BE2C (cell line): ENCODE data around the gene PINK1.
"Not testable (repeated sequence)": the region's sequence is repeated elsewhere in the genome, so short reads cannot be mapped to it uniquely, and the experiment has no call there.

Experiments
- DNase-seq: peaks from one replicate; pipeline ENCODE4 v3.0.0-alpha.2; 2020
- H3K27me3 ChIP-seq: fragments of 250-450 bp; sonication (Bioruptor Pico); 2 replicates; pipeline ENCODE4 v1.5.1; 2020; ENCODE audit warnings: mild to moderate bottlenecking
- H3K36me3 ChIP-seq: fragments of 250-450 bp; sonication (Bioruptor Pico); 2 replicates; pipeline ENCODE4 v1.5.1; 2020; ENCODE audit warnings: mild to moderate bottlenecking
- H3K4me1 ChIP-seq: fragments of 250-450 bp; sonication (Bioruptor Pico); 2 replicates; pipeline ENCODE4 v1.5.1; 2020
- H3K4me3 ChIP-seq: 2 replicates; pipeline ENCODE4 v1.5.1; 2011; ENCODE audit warnings: low read depth, low read length
- H3K9me3 ChIP-seq: fragments of 250-450 bp; sonication (Bioruptor Pico); 2 replicates; pipeline ENCODE4 v1.5.1; 2020
- TF ChIP-seq, protein P1 (sequence below): IDR thresholded peaks from 2 replicates; pipeline ENCODE4 v1.5.1; 2012; ENCODE audit warnings: mild to moderate bottlenecking, low read depth, low read length

Gene PINK1

DNA sequence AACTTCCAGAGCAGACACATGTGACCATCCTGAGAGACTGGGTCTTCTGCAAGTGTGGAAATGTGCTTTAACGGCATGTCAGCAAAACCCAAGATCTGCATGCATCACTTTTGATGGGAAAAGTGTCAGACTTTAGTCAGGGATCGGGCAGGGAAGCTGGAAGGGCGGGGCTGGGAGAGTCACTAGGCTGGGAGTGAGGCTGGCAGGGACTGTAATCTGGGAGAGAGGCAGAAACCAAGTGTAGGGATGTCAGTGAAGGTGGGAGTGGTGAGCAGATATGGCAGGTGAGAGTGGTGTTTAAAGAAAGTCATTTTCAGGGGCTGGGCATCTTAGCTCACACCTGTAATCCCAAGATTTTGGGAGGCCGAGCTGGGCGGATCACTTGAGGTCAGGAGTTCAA, 33.1 kb upstream of the PINK1 start:
- no peaks in the 10 kb centered on the region for H3K36me3 ChIP-seq
- DNase-seq = no peak
- no peaks in the 10 kb centered on the region for H3K4me1 ChIP-seq
- no peak overlapping the region for H3K4me3 ChIP-seq
- TF ChIP-seq, protein P1, sequence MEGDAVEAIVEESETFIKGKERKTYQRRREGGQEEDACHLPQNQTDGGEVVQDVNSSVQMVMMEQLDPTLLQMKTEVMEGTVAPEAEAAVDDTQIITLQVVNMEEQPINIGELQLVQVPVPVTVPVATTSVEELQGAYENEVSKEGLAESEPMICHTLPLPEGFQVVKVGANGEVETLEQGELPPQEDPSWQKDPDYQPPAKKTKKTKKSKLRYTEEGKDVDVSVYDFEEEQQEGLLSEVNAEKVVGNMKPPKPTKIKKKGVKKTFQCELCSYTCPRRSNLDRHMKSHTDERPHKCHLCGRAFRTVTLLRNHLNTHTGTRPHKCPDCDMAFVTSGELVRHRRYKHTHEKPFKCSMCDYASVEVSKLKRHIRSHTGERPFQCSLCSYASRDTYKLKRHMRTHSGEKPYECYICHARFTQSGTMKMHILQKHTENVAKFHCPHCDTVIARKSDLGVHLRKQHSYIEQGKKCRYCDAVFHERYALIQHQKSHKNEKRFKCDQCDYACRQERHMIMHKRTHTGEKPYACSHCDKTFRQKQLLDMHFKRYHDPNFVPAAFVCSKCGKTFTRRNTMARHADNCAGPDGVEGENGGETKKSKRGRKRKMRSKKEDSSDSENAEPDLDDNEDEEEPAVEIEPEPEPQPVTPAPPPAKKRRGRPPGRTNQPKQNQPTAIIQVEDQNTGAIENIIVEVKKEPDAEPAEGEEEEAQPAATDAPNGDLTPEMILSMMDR = no peak
- H3K27me3 ChIP-seq = no peaks in the 10 kb centered on the region
- H3K9me3 ChIP-seq = no peaks in the 10 kb centered on the region

DNA sequence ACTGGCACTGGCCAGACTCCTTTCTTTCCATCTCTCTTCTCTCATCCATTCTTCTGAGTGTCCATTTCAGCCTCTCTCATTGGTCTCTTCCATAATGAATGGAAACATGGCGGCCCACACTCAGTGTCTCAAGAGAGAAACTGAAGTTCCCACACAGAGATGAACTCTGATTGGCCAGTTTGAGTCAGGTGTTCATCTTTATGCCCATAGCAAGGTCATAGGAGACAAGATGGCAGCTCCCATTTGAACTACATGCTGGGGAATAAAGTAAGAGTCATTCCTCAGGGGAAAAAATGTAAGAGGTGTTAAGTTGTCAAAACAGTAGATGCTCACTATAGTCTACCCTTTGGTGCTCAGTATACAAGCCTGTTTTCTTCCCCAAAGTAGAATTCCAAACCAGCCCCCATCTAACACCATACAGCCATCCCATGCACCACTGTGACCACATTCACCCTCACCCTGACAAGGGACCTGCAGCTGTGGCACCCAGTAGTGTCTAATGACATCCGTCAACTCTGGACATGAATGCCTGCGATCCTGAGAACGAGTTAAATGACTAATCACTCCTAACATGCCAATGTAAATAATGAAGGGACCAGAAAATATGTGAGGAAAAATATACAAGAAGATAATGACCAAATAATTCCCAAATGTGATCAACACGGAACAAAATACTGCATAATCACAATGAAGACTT, 32.0 kb upstream of the PINK1 start:
- no peaks in the 10 kb centered on the region for H3K4me1 ChIP-seq
- H3K36me3 ChIP-seq = no peaks in the 10 kb centered on the region
- H3K9me3 ChIP-seq = no peaks in the 10 kb centered on the region
- no peaks in the 10 kb centered on the region for H3K27me3 ChIP-seq
- TF ChIP-seq, protein P1 = no peak
- no peak overlapping the region for H3K4me3 ChIP-seq
- no peak for DNase-seq

GRCh38 chr1:20602851-20603450, 30.3 kb upstream of the PINK1 start:
- TF ChIP-seq, protein P1 = no peak
- H3K4me1 ChIP-seq = no peaks in the 10 kb centered on the region
- H3K36me3 ChIP-seq = no peaks in the 10 kb centered on the region
- H3K27me3 ChIP-seq = no peaks in the 10 kb centered on the region
- no peaks in the 10 kb centered on the region for H3K9me3 ChIP-seq
- no peak for DNase-seq
- no peak overlapping the region for H3K4me3 ChIP-seq

- no peak for DNase-seq
- Histone ChIP-seq H3K9me3 (no peaks in the 10 kb centered on the region), H3K4me3 (no peak overlapping the region), H3K27me3 (no peaks in the 10 kb centered on the region), H3K36me3 (no peaks in the 10 kb centered on the region), H3K4me1 (no peaks in the 10 kb centered on the region)
- TF ChIP-seq, protein P1 = no peak
These were observed 29.5 kb upstream of the PINK1 start for GRCh38 chr1:20603504-20604464.

GRCh38 chr1:20604678-20605077, 28.6 kb upstream of the PINK1 start:
- TF ChIP-seq, protein P1 = no peak
- H3K27me3 ChIP-seq = no peaks in the 10 kb centered on the region
- no peak for DNase-seq
- H3K36me3 ChIP-seq = no peaks in the 10 kb centered on the region
- no peaks in the 10 kb centered on the region for H3K4me1 ChIP-seq
- no peak overlapping the region for H3K4me3 ChIP-seq
- no peaks in the 10 kb centered on the region for H3K9me3 ChIP-seq

GRCh38 chr1:20606801-20607570, 26.3 kb upstream of the PINK1 start:
- H3K4me3 ChIP-seq, H3K4me1 ChIP-seq, H3K9me3 ChIP-seq, DNase-seq, H3K27me3 ChIP-seq, H3K36me3 ChIP-seq: not testable (repeated sequence)
